Measurements from ENCODE around the gene AIF1L.

The AIF1L gene

DNA sequence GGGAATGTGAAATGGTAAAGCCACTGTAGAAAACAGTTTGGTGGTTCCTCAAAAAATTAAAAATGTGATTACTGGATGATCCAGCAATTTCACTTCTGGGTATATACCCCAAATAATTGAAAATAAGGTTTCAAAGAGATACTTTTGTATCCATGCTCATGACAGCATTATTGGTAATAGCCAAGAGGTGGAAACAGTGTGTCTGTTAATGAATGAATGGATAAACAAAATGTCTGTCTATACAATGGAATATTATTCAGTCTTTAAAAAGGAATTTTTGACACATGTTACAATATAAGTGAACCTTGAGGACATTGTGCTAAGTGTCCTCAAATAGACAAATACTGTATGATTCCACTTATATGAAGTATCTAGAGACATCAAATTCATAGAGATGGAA is 69.2 kb downstream of the AIF1L start:
- Histone ChIP-seq H3K4me2 (ENCODE audit: low read length, poor library complexity, severe bottlenecking) (no peak overlapping the region), H3K4ac (ENCODE audit: low read depth in 1 of 2, low read length in 2 of 2) (no peak overlapping the region), H3K4me1 (ENCODE audit: control insufficient read depth, insufficient read depth, low read depth, low read length) (peaks cover 2% of the 10 kb centered on the region), H2AK5ac (ENCODE audit: low read length, severe bottlenecking) (no peak overlapping the region), H2AFZ (ENCODE audit: low read depth, low read length) (no peak overlapping the region), H3K9ac (ENCODE audit: low read length) (no peak overlapping the region), H2BK12ac (ENCODE audit: low read length in 2 of 2) (no peak overlapping the region), H3K18ac (ENCODE audit: low read depth in 1 of 2, low read length in 2 of 2) (no peak overlapping the region), H2BK120ac (ENCODE audit: low read depth, low read length) (no peak overlapping the region), H2BK5ac (ENCODE audit: low read depth, low read length, poor library complexity, severe bottlenecking) (no peak overlapping the region), H3K27me3 (ENCODE audit: control insufficient read depth in 1 of 2, insufficient read depth in 1 of 2, low read length in 2 of 2) (no peaks in the 10 kb centered on the region), H3K14ac (ENCODE audit: low read length in 2 of 2) (no peak overlapping the region), H4K8ac (ENCODE audit: low read length) (no peak overlapping the region), H3K36me3 (ENCODE audit: control insufficient read depth in 1 of 2, insufficient read depth in 2 of 2, low read depth in 1 of 2, low read length in 2 of 2) (peaks cover 14 to 62% of the 10 kb centered on the region in 2 experiments), H3K4me3 (ENCODE audit: insufficient read depth in 1 of 2, low read depth in 1 of 2, low read length in 2 of 2) (no peak overlapping the region), H3K9me3 (ENCODE audit: control insufficient read depth, low read length) (no peaks in the 10 kb centered on the region), H3K23ac (ENCODE audit: low read length in 2 of 2) (no peak overlapping the region), H4K91ac (ENCODE audit: low read length) (no peak overlapping the region), H3K79me1 (replicated peaks; ENCODE audit: low read length, poor library complexity, severe bottlenecking) (peaks cover 22% of the 10 kb centered on the region), H2BK15ac (ENCODE audit: low read depth, poor library complexity, severe bottlenecking) (no peak overlapping the region), H3K27ac (ENCODE audit: low read length, poor library complexity, severe bottlenecking) (no peak overlapping the region)
- DNase-seq: no peak

DNA sequence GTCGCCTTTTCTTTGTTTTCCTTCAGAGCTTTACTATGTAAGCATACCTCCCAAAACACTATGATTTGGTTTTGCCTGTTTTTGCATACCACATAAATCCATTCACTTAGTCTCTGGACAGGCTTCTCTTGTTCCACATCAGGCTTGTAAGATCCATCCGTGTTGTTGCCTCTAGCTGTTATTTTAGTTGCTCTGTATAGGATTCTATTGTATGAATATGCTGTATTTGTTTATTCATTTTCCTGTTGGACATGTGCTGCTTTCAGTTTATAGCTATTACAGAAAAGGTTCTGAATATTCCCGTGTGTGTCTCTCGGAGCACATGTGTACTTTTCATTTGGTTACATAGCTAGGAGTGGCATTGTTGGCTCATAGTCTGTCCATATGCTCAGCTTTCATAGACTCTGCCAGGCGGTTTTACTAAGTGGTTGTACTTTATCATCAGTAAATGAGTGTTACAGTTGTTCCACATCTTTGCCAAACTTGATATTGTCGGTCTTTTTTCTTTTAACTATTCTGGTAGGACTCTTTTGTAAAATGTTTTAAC is 70.9 kb downstream of the AIF1L start:
- Histone ChIP-seq H3K9me3 (ENCODE audit: control insufficient read depth, low read length) (no peaks in the 10 kb centered on the region), H2BK15ac (ENCODE audit: low read depth, poor library complexity, severe bottlenecking) (no peak overlapping the region), H3K79me1 (replicated peaks; ENCODE audit: low read length, poor library complexity, severe bottlenecking) (peaks cover 24% of the 10 kb centered on the region), H4K8ac (ENCODE audit: low read length) (no peak overlapping the region), H4K91ac (ENCODE audit: low read length) (no peak overlapping the region), H3K9ac (ENCODE audit: low read length) (no peak overlapping the region), H2BK5ac (ENCODE audit: low read depth, low read length, poor library complexity, severe bottlenecking) (no peak overlapping the region), H2BK120ac (ENCODE audit: low read depth, low read length) (no peak overlapping the region), H2AFZ (ENCODE audit: low read depth, low read length) (no peak overlapping the region), H3K4me2 (ENCODE audit: low read length, poor library complexity, severe bottlenecking) (no peak overlapping the region), H3K18ac (ENCODE audit: low read depth in 1 of 2, low read length in 2 of 2) (no peak overlapping the region), H3K4me1 (ENCODE audit: control insufficient read depth, insufficient read depth, low read depth, low read length) (no peaks in the 10 kb centered on the region), H3K36me3 (ENCODE audit: control insufficient read depth in 1 of 2, insufficient read depth in 2 of 2, low read depth in 1 of 2, low read length in 2 of 2) (peaks cover 17 to 54% of the 10 kb centered on the region in 2 experiments), H3K27ac (ENCODE audit: low read length, poor library complexity, severe bottlenecking) (no peak overlapping the region), H3K27me3 (ENCODE audit: control insufficient read depth in 1 of 2, insufficient read depth in 1 of 2, low read length in 2 of 2) (no peaks in the 10 kb centered on the region), H3K4ac (ENCODE audit: low read depth in 1 of 2, low read length in 2 of 2) (no peak overlapping the region), H2BK12ac (ENCODE audit: low read length in 2 of 2) (no peak overlapping the region), H2AK5ac (ENCODE audit: low read length, severe bottlenecking) (no peak overlapping the region), H3K14ac (ENCODE audit: low read length in 2 of 2) (no peak overlapping the region), H3K23ac (ENCODE audit: low read length in 2 of 2) (no peak overlapping the region), H3K4me3 (ENCODE audit: insufficient read depth in 1 of 2, low read depth in 1 of 2, low read length in 2 of 2) (no peak overlapping the region)
- DNase-seq: no peak
- 89% methylated on average over 5 of the region's 6 CpGs for WGBS

DNA sequence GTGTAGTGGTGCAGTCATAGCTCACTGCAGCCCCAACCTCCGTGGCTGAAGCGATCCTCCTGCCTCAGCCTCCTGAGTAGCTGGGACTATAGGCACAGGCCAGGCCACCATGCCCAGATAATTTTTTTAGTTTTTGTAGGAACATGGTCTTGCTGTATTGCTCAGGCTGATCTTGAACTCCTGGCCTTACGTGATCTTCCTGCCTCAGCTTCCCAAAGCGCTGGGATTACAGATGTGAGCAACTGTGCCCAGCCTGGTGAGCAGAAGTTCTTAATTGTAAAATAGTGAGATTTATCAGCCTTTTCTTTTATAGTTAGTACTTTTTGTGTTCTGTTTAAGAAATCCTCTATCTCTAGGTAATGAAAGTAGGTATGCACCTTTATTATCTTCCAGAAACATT is 71.6 kb downstream of the AIF1L start:
- Histone ChIP-seq H3K4me2 (ENCODE audit: low read length, poor library complexity, severe bottlenecking) (no peak overlapping the region), H2BK12ac (ENCODE audit: low read length in 2 of 2) (no peak overlapping the region), H3K4me3 (ENCODE audit: insufficient read depth in 1 of 2, low read depth in 1 of 2, low read length in 2 of 2) (no peak overlapping the region), H3K36me3 (ENCODE audit: control insufficient read depth in 1 of 2, insufficient read depth in 2 of 2, low read depth in 1 of 2, low read length in 2 of 2) (peaks cover 16 to 47% of the 10 kb centered on the region in 2 experiments), H3K14ac (ENCODE audit: low read length in 2 of 2) (no peak overlapping the region), H2AFZ (ENCODE audit: low read depth, low read length) (no peak overlapping the region), H4K8ac (ENCODE audit: low read length) (no peak overlapping the region), H3K4me1 (ENCODE audit: control insufficient read depth, insufficient read depth, low read depth, low read length) (no peaks in the 10 kb centered on the region), H3K18ac (ENCODE audit: low read depth in 1 of 2, low read length in 2 of 2) (no peak overlapping the region), H3K79me1 (replicated peaks; ENCODE audit: low read length, poor library complexity, severe bottlenecking) (peaks cover 24% of the 10 kb centered on the region), H2BK120ac (ENCODE audit: low read depth, low read length) (peak overlapping the region; percentile 34), H3K27ac (ENCODE audit: low read length, poor library complexity, severe bottlenecking) (no peak overlapping the region), H3K27me3 (ENCODE audit: control insufficient read depth in 1 of 2, insufficient read depth in 1 of 2, low read length in 2 of 2) (no peaks in the 10 kb centered on the region), H2BK15ac (ENCODE audit: low read depth, poor library complexity, severe bottlenecking) (no peak overlapping the region), H3K23ac (ENCODE audit: low read length in 2 of 2) (no peak overlapping the region), H3K9ac (ENCODE audit: low read length) (no peak overlapping the region), H2BK5ac (ENCODE audit: low read depth, low read length, poor library complexity, severe bottlenecking) (no peak overlapping the region), H3K9me3 (ENCODE audit: control insufficient read depth, low read length) (no peaks in the 10 kb centered on the region), H4K91ac (ENCODE audit: low read length) (no peak overlapping the region), H3K4ac (ENCODE audit: low read depth in 1 of 2, low read length in 2 of 2) (no peak overlapping the region), H2AK5ac (ENCODE audit: low read length, severe bottlenecking) (no peak overlapping the region)
- no peak for DNase-seq
- 97% methylated on average over 4 of the region's 4 CpGs for WGBS

DNA sequence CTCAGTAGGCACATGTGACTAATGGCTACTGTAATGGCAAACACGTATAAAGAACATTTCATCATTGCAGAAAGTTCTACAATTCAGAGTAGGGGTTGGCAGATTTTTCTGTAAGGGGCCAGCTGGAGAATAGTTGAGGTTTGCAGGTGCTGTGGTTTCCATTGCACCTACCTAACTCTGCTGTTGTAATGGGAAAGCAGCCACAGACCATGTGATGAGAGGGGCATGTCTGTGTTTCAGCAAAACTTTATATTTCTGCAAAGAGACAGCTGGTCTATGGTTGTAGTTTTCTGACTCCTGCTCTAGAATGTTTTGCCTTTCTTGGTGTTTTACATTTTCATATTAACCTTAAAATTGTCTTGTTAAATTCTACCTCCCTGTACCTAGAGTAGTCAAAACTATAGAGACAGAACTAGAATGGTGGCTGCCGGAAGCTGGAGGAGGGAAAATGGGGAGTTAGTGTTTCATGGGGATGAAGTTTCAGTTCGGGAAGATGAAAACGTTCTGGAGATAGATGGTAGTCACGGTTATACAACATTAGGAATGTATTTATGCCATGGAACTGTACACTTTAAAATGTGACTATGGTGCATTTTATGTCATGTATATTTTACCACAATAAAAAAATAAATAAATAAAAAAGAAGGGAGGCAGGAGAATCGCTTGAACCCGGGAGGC is 73.4 kb downstream of the AIF1L start:
- Histone ChIP-seq H3K4me3 (ENCODE audit: insufficient read depth in 1 of 2, low read depth in 1 of 2, low read length in 2 of 2) (no peak overlapping the region), H3K4me1 (ENCODE audit: control insufficient read depth, insufficient read depth, low read depth, low read length) (no peaks in the 10 kb centered on the region), H3K27me3 (ENCODE audit: control insufficient read depth in 1 of 2, insufficient read depth in 1 of 2, low read length in 2 of 2) (no peaks in the 10 kb centered on the region), H3K4me2 (ENCODE audit: low read length, poor library complexity, severe bottlenecking) (no peak overlapping the region), H2BK120ac (ENCODE audit: low read depth, low read length) (no peak overlapping the region), H3K18ac (ENCODE audit: low read depth in 1 of 2, low read length in 2 of 2) (no peak overlapping the region), H3K9me3 (ENCODE audit: control insufficient read depth, low read length) (no peaks in the 10 kb centered on the region), H3K14ac (ENCODE audit: low read length in 2 of 2) (no peak overlapping the region), H4K91ac (ENCODE audit: low read length) (no peak overlapping the region), H3K36me3 (ENCODE audit: control insufficient read depth in 1 of 2, insufficient read depth in 2 of 2, low read depth in 1 of 2, low read length in 2 of 2) (peaks cover 16 to 41% of the 10 kb centered on the region in 2 experiments), H3K4ac (ENCODE audit: low read depth in 1 of 2, low read length in 2 of 2) (no peak overlapping the region), H3K9ac (ENCODE audit: low read length) (no peak overlapping the region), H2AK5ac (ENCODE audit: low read length, severe bottlenecking) (no peak overlapping the region), H4K8ac (ENCODE audit: low read length) (no peak overlapping the region), H2BK15ac (ENCODE audit: low read depth, poor library complexity, severe bottlenecking) (no peak overlapping the region), H3K23ac (ENCODE audit: low read length in 2 of 2) (no peak overlapping the region), H2BK12ac (ENCODE audit: low read length in 2 of 2) (no peak overlapping the region), H2AFZ (ENCODE audit: low read depth, low read length) (no peak overlapping the region), H3K27ac (ENCODE audit: low read length, poor library complexity, severe bottlenecking) (no peak overlapping the region), H2BK5ac (ENCODE audit: low read depth, low read length, poor library complexity, severe bottlenecking) (no peak overlapping the region), H3K79me1 (replicated peaks; ENCODE audit: low read length, poor library complexity, severe bottlenecking) (peaks cover 22% of the 10 kb centered on the region)
- DNase-seq: no peak
- WGBS: 93% methylated on average over 6 of the region's 7 CpGs
